Stimulated activated CD4-positive, alpha-beta T cell treated with anti-CD3 and anti-CD28 coated beads, Interleukin-2, amount 100 ng/mL, for 48 hours (primary cell): ENCODE results near the gene SHFL.

Experiments used
- DNase-seq, 2 donors: peaks; one replicate each; pipeline ENCODE4 v3.0.0-alpha.2; 2020

The SHFL gene

GRCh38 chr19:10085641-10086590 lies at the start of gene SHFL:
TSS of gene SHFL (plus strand) at chr19:10086317. CDS start at chr19:10086428, 111 bp downstream.
- peak; percentile 64 to 78 for DNase-seq

GRCh38 chr19:10036601-10037071 lies 49.5 kb upstream of the SHFL start:
- DNase-seq: no peak

GRCh38 chr19:10037367-10037766 lies 48.8 kb upstream of the SHFL start:
- no peak for DNase-seq

- DNase-seq: no peak
These were observed 48.3 kb upstream of the SHFL start for GRCh38 chr19:10037809-10038208.

- no peak for DNase-seq
These were observed 42.7 kb upstream of the SHFL start for GRCh38 chr19:10043286-10043927.

GRCh38 chr19:10044390-10044789 lies 41.7 kb upstream of the SHFL start:
- no peak for DNase-seq

GRCh38 chr19:10045371-10045770 lies 40.7 kb upstream of the SHFL start:
- no peak for DNase-seq

- DNase-seq: no peak
These were observed 36.5 kb upstream of the SHFL start for GRCh38 chr19:10049626-10050025.

GRCh38 chr19:10052602-10053360 lies 33.3 kb upstream of the SHFL start:
- DNase-seq: no peak

- DNase-seq: no peak
These were observed 24.3 kb upstream of the SHFL start for GRCh38 chr19:10061717-10062310.

GRCh38 chr19:10068205-10068604 lies 17.9 kb upstream of the SHFL start:
- no peak for DNase-seq

- no peak for DNase-seq
These were observed 17.1 kb upstream of the SHFL start for GRCh38 chr19:10069046-10069445.

GRCh38 chr19:10070730-10071446 lies 15.2 kb upstream of the SHFL start:
- DNase-seq: no peak

GRCh38 chr19:10074153-10074552 lies 12.0 kb upstream of the SHFL start:
- DNase-seq: peak; percentile 30 to 58

- no peak for DNase-seq
These were observed 9.6 kb upstream of the SHFL start for GRCh38 chr19:10076535-10076934.

- no peak for DNase-seq
These were observed 7.8 kb upstream of the SHFL start for GRCh38 chr19:10078329-10078728.

GRCh38 chr19:10079031-10079453 lies 7.1 kb upstream of the SHFL start:
- DNase-seq: no peak

- no peak for DNase-seq
These were observed 2.2 kb upstream of the SHFL start for GRCh38 chr19:10083911-10084310.

GRCh38 chr19:10084803-10085202 lies 1.3 kb upstream of the SHFL start:
- DNase-seq: no peak

- no peak for DNase-seq
These were observed 575 bp downstream of the SHFL start for GRCh38 chr19:10086591-10087192.

GRCh38 chr19:10087296-10088061 lies 1.4 kb downstream of the SHFL start:
- no peak for DNase-seq
